ENCODE measurements around the gene CLTCL1. TPM values are rescaled to one million over a fixed set of nuclear protein-coding genes. Genes with fewer than 3 reads are reported as not detected.

CLTCL1 gene
- total and polyA plus RNA-seq, 2 donors (not counting 1 experiment from before 2014, with no cell fraction given), result 1.0 to 5.5 TPM

- Histone ChIP-seq H3K4me3 (ENCODE audit: control extremely low read depth in 1 of 5, extremely low read depth in 1 of 5, insufficient read depth in 1 of 5, low read depth in 2 of 5, low read length in 4 of 5) (no peak overlapping the region), H3K4me1 (ENCODE audit: control insufficient read depth in 2 of 2, insufficient read depth in 2 of 2, low read length in 2 of 2) (peaks cover 5 to 20% of the 10 kb centered on the region in 2 donors), H3K36me3 (replicated peaks in 1 of 2; ENCODE audit: control extremely low read depth in 1 of 2, control insufficient read depth in 1 of 2, extremely low read depth in 1 of 2, insufficient read depth in 2 of 2, low read length in 1 of 2) (peaks cover 0 to 1% of the 10 kb centered on the region in 2 experiments), H3K27me3 (replicated peaks in 1 of 4; ENCODE audit: control extremely low read depth in 1 of 4, control insufficient read depth in 3 of 4, insufficient read depth in 4 of 4, low read length in 3 of 4) (no peaks in the 10 kb centered on the region), H3K4me2 (replicated peaks; ENCODE audit: low read depth, low read length, poor library complexity, severe bottlenecking) (no peak overlapping the region), H3K9me3 (ENCODE audit: control extremely low read depth in 1 of 3, control insufficient read depth in 2 of 3, insufficient read depth in 1 of 3, low read length in 2 of 3) (peaks cover 0 to 3% (median 0%) of the 10 kb centered on the region in 3 donors), H4K20me1 (ENCODE audit: control insufficient read depth, insufficient read depth, low read length, poor library complexity, severe bottlenecking) (peaks cover 13% of the 10 kb centered on the region), H3K79me2 (ENCODE audit: control insufficient read depth, insufficient read depth, low read length) (peaks cover 7% of the 10 kb centered on the region), H3K9ac (ENCODE audit: low read length) (no peak overlapping the region), H2AFZ (ENCODE audit: insufficient read depth, low read depth, low read length, poor library complexity, severe bottlenecking) (no peak overlapping the region), H3K27ac (ENCODE audit: low read length in 2 of 2) (no peak overlapping the region)
- peaks cover 17% of the 10 kb centered on the region for H3K4me1 Mint-ChIP-seq
- H3K4me3 Mint-ChIP-seq, result no peak overlapping the region
- DNase-seq, result no peak
- no peak for ATAC-seq (ENCODE audit: low read depth)
- H3K9me3 Mint-ChIP-seq (ENCODE audit: insufficient read depth), result no peaks in the 10 kb centered on the region
- intact Hi-C loops (cut with micrococcal nuclease), result no loop called here
- H3K27ac Mint-ChIP-seq, result no peak overlapping the region
- TF ChIP-seq, protein P1, sequence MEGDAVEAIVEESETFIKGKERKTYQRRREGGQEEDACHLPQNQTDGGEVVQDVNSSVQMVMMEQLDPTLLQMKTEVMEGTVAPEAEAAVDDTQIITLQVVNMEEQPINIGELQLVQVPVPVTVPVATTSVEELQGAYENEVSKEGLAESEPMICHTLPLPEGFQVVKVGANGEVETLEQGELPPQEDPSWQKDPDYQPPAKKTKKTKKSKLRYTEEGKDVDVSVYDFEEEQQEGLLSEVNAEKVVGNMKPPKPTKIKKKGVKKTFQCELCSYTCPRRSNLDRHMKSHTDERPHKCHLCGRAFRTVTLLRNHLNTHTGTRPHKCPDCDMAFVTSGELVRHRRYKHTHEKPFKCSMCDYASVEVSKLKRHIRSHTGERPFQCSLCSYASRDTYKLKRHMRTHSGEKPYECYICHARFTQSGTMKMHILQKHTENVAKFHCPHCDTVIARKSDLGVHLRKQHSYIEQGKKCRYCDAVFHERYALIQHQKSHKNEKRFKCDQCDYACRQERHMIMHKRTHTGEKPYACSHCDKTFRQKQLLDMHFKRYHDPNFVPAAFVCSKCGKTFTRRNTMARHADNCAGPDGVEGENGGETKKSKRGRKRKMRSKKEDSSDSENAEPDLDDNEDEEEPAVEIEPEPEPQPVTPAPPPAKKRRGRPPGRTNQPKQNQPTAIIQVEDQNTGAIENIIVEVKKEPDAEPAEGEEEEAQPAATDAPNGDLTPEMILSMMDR (IDR thresholded peaks at IDR 0.05), result no peak
- TF ChIP-seq EZH2 (IDR thresholded peaks at IDR 0.05; ENCODE audit: borderline replicate concordance, insufficient read depth, low read depth, low read length, poor library complexity, severe bottlenecking), result no peak
- CTCF ChIA-PET, result interaction anchor here (3.6 to 4.4 kb wide), 2 partner anchors 297 to 449 kb away, joined by 19 to 27 read pairs; no protein-coding TSS in a partner anchor
- WGBS (ENCODE audit: insufficient coverage), result 96% methylated on average over 8 of the region's 11 CpGs
- H3K27me3 Mint-ChIP-seq, result no peaks in the 10 kb centered on the region
- POLR2A ChIA-PET, result no interaction called here
Measured at GRCh38 chr22:19180740-19181410, 110.6 kb downstream of the CLTCL1 start.

DNA sequence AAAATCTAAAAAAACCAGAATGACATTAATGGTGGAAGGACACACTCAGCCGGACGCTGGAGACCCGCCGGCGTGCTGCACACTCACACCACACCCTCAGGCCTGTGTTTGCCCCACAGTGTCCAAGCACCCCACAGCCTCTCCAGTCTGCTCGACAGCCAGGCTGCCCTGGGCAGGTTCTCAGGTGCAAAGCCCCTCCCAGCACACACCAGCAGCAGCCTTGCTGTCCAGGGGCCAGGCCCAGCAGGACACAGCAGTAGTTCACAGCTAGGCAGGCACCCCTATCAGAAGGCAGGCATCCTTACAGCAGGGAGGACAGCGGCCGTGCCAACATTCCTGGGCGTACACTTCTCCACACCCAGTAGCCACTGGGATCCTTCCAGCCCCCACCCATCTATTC, 111.3 kb downstream of the CLTCL1 start:
- Histone ChIP-seq H3K27me3 (replicated peaks in 1 of 4; ENCODE audit: control extremely low read depth in 1 of 4, control insufficient read depth in 3 of 4, insufficient read depth in 4 of 4, low read length in 3 of 4) (no peaks in the 10 kb centered on the region), H3K36me3 (replicated peaks in 1 of 2; ENCODE audit: control extremely low read depth in 1 of 2, control insufficient read depth in 1 of 2, extremely low read depth in 1 of 2, insufficient read depth in 2 of 2, low read length in 1 of 2) (peaks cover 0 to 4% of the 10 kb centered on the region in 2 experiments), H3K4me1 (ENCODE audit: control insufficient read depth in 2 of 2, insufficient read depth in 2 of 2, low read length in 2 of 2) (peaks cover 7 to 27% of the 10 kb centered on the region in 2 donors), H4K20me1 (ENCODE audit: control insufficient read depth, insufficient read depth, low read length, poor library complexity, severe bottlenecking) (peaks cover 20% of the 10 kb centered on the region), H3K4me2 (replicated peaks; ENCODE audit: low read depth, low read length, poor library complexity, severe bottlenecking) (no peak overlapping the region), H3K9me3 (ENCODE audit: control extremely low read depth in 1 of 3, control insufficient read depth in 2 of 3, insufficient read depth in 1 of 3, low read length in 2 of 3) (peaks cover 0 to 3% (median 0%) of the 10 kb centered on the region in 3 donors), H3K79me2 (ENCODE audit: control insufficient read depth, insufficient read depth, low read length) (peaks cover 10% of the 10 kb centered on the region), H2AFZ (ENCODE audit: insufficient read depth, low read depth, low read length, poor library complexity, severe bottlenecking) (no peak overlapping the region), H3K27ac (ENCODE audit: low read length in 2 of 2) (no peak overlapping the region), H3K9ac (ENCODE audit: low read length) (no peak overlapping the region), H3K4me3 (ENCODE audit: control extremely low read depth in 1 of 5, extremely low read depth in 1 of 5, insufficient read depth in 1 of 5, low read depth in 2 of 5, low read length in 4 of 5) (no peak overlapping the region)
- DNase-seq (no peak), ATAC-seq (ENCODE audit: low read depth) (no peak)
- Mint-ChIP-seq H3K27me3 (no peaks in the 10 kb centered on the region), H3K9me3 (ENCODE audit: insufficient read depth) (no peaks in the 10 kb centered on the region), H3K27ac (no peak overlapping the region), H3K4me1 (peaks cover 22% of the 10 kb centered on the region), H3K4me3 (no peak overlapping the region)
- intact Hi-C loops (cut with micrococcal nuclease), result no loop called here
- CTCF ChIA-PET, result interaction anchor here (0.9 to 4.4 kb wide), 10 partner anchors 36 to 452 kb away, joined by 3 to 27 read pairs (median 4); partner anchors contain the start of gene ESS2
- whole genome bisulfite sequencing (ENCODE audit: insufficient coverage), result over 99% methylated on average over 9 of the region's 9 CpGs
- POLR2A ChIA-PET, result interaction anchor here (1.7 kb wide), 1 partner anchor 252 kb away, joined by 8 read pairs; the partner anchor contains the start of genes HIRA and MRPL40
- TF ChIP-seq, protein P1 (IDR thresholded peaks at IDR 0.05), result no peak
- TF ChIP-seq EZH2 (IDR thresholded peaks at IDR 0.05; ENCODE audit: borderline replicate concordance, insufficient read depth, low read depth, low read length, poor library complexity, severe bottlenecking), result no peak

Data from B cell (primary cell).